ENCODE results near the gene PDXDC1.

GRCh38 chr16:15043344-15043743, 68.5 kb downstream of the PDXDC1 start:
- TF ChIP-seq CTCF (IDR thresholded peaks at IDR 0.05 in 2 of 3, conservative IDR thresholded peaks at IDR 0.05 in 1 of 3; ENCODE audit: insufficient read depth in 2 of 3, low read depth in 1 of 3, low read length in 3 of 3) (no peak), KAT8 (IDR thresholded peaks at IDR 0.05; ENCODE audit: low read depth) (no peak), GTF2A2 (tag; IDR thresholded peaks at IDR 0.05) (no peak), ZFP30 (CRISPR knock-in tag; IDR thresholded peaks at IDR 0.05; ENCODE audit: borderline replicate concordance) (no peak), CBFA2T2 (conservative IDR thresholded peaks at IDR 0.05) (no peak), ZBTB11 (CRISPR knock-in tag; IDR thresholded peaks at IDR 0.05) (no peak), EGR1 (conservative IDR thresholded peaks at IDR 0.05) (no peak), CBX5 (IDR thresholded peaks at IDR 0.05; ENCODE audit: borderline replicate concordance, low read depth) (no peak), SP1 (CRISPR knock-in tag; IDR thresholded peaks at IDR 0.05) (no peak)

All from K562 (cell line).